Fibroblast of lung (primary cell): ENCODE results near the gene LTBP4. TPM values are rescaled to one million over a fixed set of nuclear protein-coding genes. Genes with fewer than 3 reads are reported as not detected.

Source experiments
- DNase-seq, 2 donors: peaks; one replicate each; pipeline versions ENCODE4 v3.0.0 to v3.0.0-alpha.2; 2010; ENCODE audit warnings: low read depth in 2 of 2
- H2AFZ ChIP-seq: 2 replicates; pipeline ENCODE4 v1.5.1; 2012; ENCODE audit warnings: low read length, control low read depth, inconsistent platforms
- H3K27ac ChIP-seq: 2 replicates; pipeline ENCODE4 v1.5.1; 2011; ENCODE audit warnings: low read length, control low read depth; ENCODE audit not compliant: insufficient read depth
- H3K27me3 ChIP-seq: 2 replicates; pipeline ENCODE4 v1.5.1; 2011; ENCODE audit warnings: mild to moderate bottlenecking, low read length; ENCODE audit not compliant: control insufficient read depth, insufficient read depth
- H3K36me3 ChIP-seq: 2 replicates; pipeline ENCODE4 v1.5.1; 2011; ENCODE audit warnings: low read length; ENCODE audit not compliant: control insufficient read depth, insufficient read depth
- H3K4me1 ChIP-seq: 2 replicates; pipeline ENCODE4 v1.5.1; 2011; ENCODE audit warnings: low read length; ENCODE audit not compliant: control insufficient read depth, insufficient read depth; ENCODE audit errors: extremely low read depth
- H3K4me2 ChIP-seq: 2 replicates; pipeline ENCODE4 v1.5.1; 2011; ENCODE audit warnings: low read length, control low read depth; ENCODE audit not compliant: insufficient read depth; ENCODE audit errors: extremely low read depth
- H3K4me3 ChIP-seq, 4 experiments: fragments of 200-600 bp in 1 of 4; sonication (generic) in 1 of 4; replicated peaks in 1 of 4; 2 replicates each; pipeline ENCODE4 v1.5.1; 2011 to 2016; ENCODE audit warnings: low read length in 4 of 4, low read depth in 3 of 4, mild to moderate bottlenecking in 3 of 4, control low read depth in 2 of 4, inconsistent platforms in 1 of 4, mixed read lengths in 1 of 4; ENCODE audit not compliant: insufficient read depth in 1 of 4; ENCODE audit errors: control extremely low read depth in 1 of 4
- H3K79me2 ChIP-seq: 2 replicates; pipeline ENCODE4 v1.5.1; 2012; ENCODE audit warnings: mild to moderate bottlenecking, low read length, inconsistent platforms; ENCODE audit not compliant: control insufficient read depth, insufficient read depth
- H3K9ac ChIP-seq: 2 replicates; pipeline ENCODE4 v1.5.1; 2011; ENCODE audit warnings: mild to moderate bottlenecking, low read length, control low read depth; ENCODE audit not compliant: insufficient read depth
- H3K9me3 ChIP-seq: 2 replicates; pipeline ENCODE4 v1.5.1; 2012; ENCODE audit warnings: low read depth, low read length; ENCODE audit not compliant: control insufficient read depth, insufficient read depth
- H4K20me1 ChIP-seq: 2 replicates; pipeline ENCODE4 v1.5.1; 2011; ENCODE audit warnings: low read length; ENCODE audit not compliant: control insufficient read depth, insufficient read depth; ENCODE audit errors: extremely low read depth
- CTCF ChIP-seq, 2 donors: IDR thresholded peaks in 1 of 2; conservative IDR thresholded peaks in 1 of 2; 1 replicate in 1 of 2; 2 replicates in 1 of 2; pipeline ENCODE4 v1.5.1; 2011 to 2012; ENCODE audit warnings: low read length in 2 of 2, control low read depth in 1 of 2, inconsistent platforms in 1 of 2, low read depth in 1 of 2, mild to moderate bottlenecking in 1 of 2
- EZH2 ChIP-seq: IDR thresholded peaks from 2 replicates; pipeline ENCODE4 v1.5.1; 2012; ENCODE audit warnings: low read length, control low read depth, mild to moderate bottlenecking; ENCODE audit errors: missing control alignments
- polyA plus RNA-seq, 2 donors: library from polyadenylated mRNA; depleted of rRNA in 1 of 2; stranded (reverse) in 1 of 2; unstranded in 1 of 2; fragments of >200 nt; gene quantifications; 2 replicates each; pipeline ENCODE4 v1.2.1, GENCODE V29; 2011 to 2012; ENCODE audit warnings: missing spikeins in 1 of 2
- total RNA-seq: library from RNA; depleted of rRNA; stranded (reverse); fragments of >200 nt; gene quantifications from 2 replicates; pipeline ENCODE4 v1.2.1, GENCODE V29; 2014

LTBP4 gene
- total and polyA plus RNA-seq, 2 donors (not counting 1 experiment from before 2014, with no cell fraction given), result 31.7 to 46.4 TPM

GRCh38 chr19:40567750-40568494 is 33.2 kb upstream of the LTBP4 start:
- no peaks in the 10 kb centered on the region for H3K9me3 ChIP-seq
- H3K27me3 ChIP-seq, result peaks cover 3% of the 10 kb centered on the region
- peak overlapping the region; percentile 75 for H3K4me2 ChIP-seq
- peak overlapping the region; percentile 53 for H2AFZ ChIP-seq
- H3K36me3 ChIP-seq, result no peaks in the 10 kb centered on the region
- H3K4me3 ChIP-seq, result peak overlapping the region; percentile 12 to 66 (median 43)
- H4K20me1 ChIP-seq, result no peaks in the 10 kb centered on the region
- H3K79me2 ChIP-seq, result no peaks in the 10 kb centered on the region
- no peak overlapping the region for H3K27ac ChIP-seq
- DNase-seq, result peak in 1 of 2 donors; percentile 11
- H3K4me1 ChIP-seq, result peaks cover 6% of the 10 kb centered on the region
- H3K9ac ChIP-seq, result no peak overlapping the region
- TF ChIP-seq CTCF (conservative IDR thresholded peaks at IDR 0.05 in 1 of 2, IDR thresholded peaks at IDR 0.05 in 1 of 2; ENCODE audit: low read depth in 1 of 2, low read length in 2 of 2), result no peak
- TF ChIP-seq EZH2, result no peak

GRCh38 chr19:40570313-40571004 is 30.7 kb upstream of the LTBP4 start:
- no peaks in the 10 kb centered on the region for H4K20me1 ChIP-seq
- no peaks in the 10 kb centered on the region for H3K79me2 ChIP-seq
- DNase-seq, result peak; percentile 99
- H3K9ac ChIP-seq, result peak overlapping the region; percentile 96
- peak overlapping the region; percentile 22 for H2AFZ ChIP-seq
- no peaks in the 10 kb centered on the region for H3K36me3 ChIP-seq
- peak overlapping the region; percentile 19 to 69 (median 49) for H3K4me3 ChIP-seq
- peaks cover 6% of the 10 kb centered on the region for H3K4me1 ChIP-seq
- TF ChIP-seq EZH2 (no peak), CTCF (conservative IDR thresholded peaks at IDR 0.05 in 1 of 2, IDR thresholded peaks at IDR 0.05 in 1 of 2; ENCODE audit: low read depth in 1 of 2, low read length in 2 of 2) (no peak)
- peaks cover 3% of the 10 kb centered on the region for H3K27me3 ChIP-seq
- H3K27ac ChIP-seq, result peak overlapping the region; percentile 87
- peak overlapping the region; percentile 76 for H3K4me2 ChIP-seq
- no peaks in the 10 kb centered on the region for H3K9me3 ChIP-seq

- H3K4me2 ChIP-seq, result peak overlapping the region; percentile 56
- no peaks in the 10 kb centered on the region for H3K9me3 ChIP-seq
- no peaks in the 10 kb centered on the region for H3K79me2 ChIP-seq
- H3K4me3 ChIP-seq, result peak overlapping the region in 1 of 4 experiments; percentile 23
- H3K4me1 ChIP-seq, result peaks cover 6% of the 10 kb centered on the region
- DNase-seq, result no peak
- H3K27ac ChIP-seq, result no peak overlapping the region
- H2AFZ ChIP-seq, result no peak overlapping the region
- TF ChIP-seq EZH2, result no peak
- no peak for TF ChIP-seq CTCF (conservative IDR thresholded peaks at IDR 0.05 in 1 of 2, IDR thresholded peaks at IDR 0.05 in 1 of 2; ENCODE audit: low read depth in 1 of 2, low read length in 2 of 2)
- no peaks in the 10 kb centered on the region for H3K27me3 ChIP-seq
- no peak overlapping the region for H3K9ac ChIP-seq
- no peaks in the 10 kb centered on the region for H4K20me1 ChIP-seq
- no peaks in the 10 kb centered on the region for H3K36me3 ChIP-seq
Measured at GRCh38 chr19:40571005-40571318, 30.2 kb upstream of the LTBP4 start.
